Uterus (tissue), 4 donors: Measurements from ENCODE around the gene PRTFDC1. TPM values are rescaled to one million over a fixed set of nuclear protein-coding genes. Genes with fewer than 3 reads are reported as not detected.

Experiments used
- DNase-seq, 2 donors: peaks; one replicate each; pipeline ENCODE4 v3.0.0-alpha.2; 2019 to 2020
- H3K27ac ChIP-seq, 2 donors: fragments of 200-600 bp; sonication (generic); 1 replicate in 1 of 2; 2 replicates in 1 of 2; pipeline ENCODE4 v1.5.1; 2016 to 2018
- H3K27me3 ChIP-seq, 2 donors: fragments of 200-600 bp; sonication (generic); one replicate each; pipeline ENCODE4 v1.5.1; 2018 to 2019; ENCODE audit warnings: control low read depth in 1 of 2
- H3K36me3 ChIP-seq, 2 donors: fragments of 200-600 bp; sonication (generic); one replicate each; pipeline ENCODE4 v1.5.1; 2019; ENCODE audit warnings: control low read depth in 1 of 2
- H3K4me1 ChIP-seq, 2 donors: fragments of 200-600 bp; sonication (generic); one replicate each; pipeline ENCODE4 v1.5.1; 2018 to 2019; ENCODE audit warnings: control low read depth in 1 of 2
- H3K4me3 ChIP-seq, 2 donors: fragments of 200-600 bp; sonication (generic); 1 replicate in 1 of 2; 2 replicates in 1 of 2; pipeline ENCODE4 v1.5.1; 2018 to 2019; ENCODE audit warnings: mild to moderate bottlenecking in 1 of 2
- H3K9me3 ChIP-seq, 2 donors: fragments of 200-600 bp; sonication (generic); one replicate each; pipeline ENCODE4 v1.5.1; 2019; ENCODE audit warnings: control low read depth in 1 of 2
- POLR2A ChIP-seq, 2 donors: fragments of 450-650 bp; IDR thresholded peaks; one replicate each; pipeline ENCODE4 v1.6.1; 2016; ENCODE audit warnings: antibody characterized with exemption in 2 of 2, mild to moderate bottlenecking in 1 of 2, moderate library complexity in 1 of 2
- intact Hi-C: fragments of 100-400 bp; cut with DNase I; formaldehyde crosslinking; loops from one replicate; pipeline ENCODE4 v1.15.1; 2023; ENCODE audit warnings: low total_unique reads
- total RNA-seq, 4 donors: library from RNA; depleted of rRNA in 3 of 4; stranded (reverse); fragments of >200 nt in 3 of 4; gene quantifications; one replicate each; pipeline versions ENCODE4 v1.1.0 to v1.2.4, GENCODE V29; 2014 to 2023
- TF ChIP-seq, protein P1 (sequence below), 4 experiments: fragments of 200-600 bp in 2 of 4; fragments of 450-650 bp in 2 of 4; sonication (generic) in 2 of 4; IDR thresholded peaks; one replicate each; pipeline ENCODE4 v1.5.1; 2016 to 2019; ENCODE audit warnings: antibody characterized with exemption in 4 of 4, mild to moderate bottlenecking in 2 of 4, moderate library complexity in 1 of 4
- donor health status: DM: yes; HTN: yes; CAD: no.

PRTFDC1 gene
- total RNA-seq, 4 donors from 2014 or later: 1.3 to 38.7 (median 20.3) TPM

DNA sequence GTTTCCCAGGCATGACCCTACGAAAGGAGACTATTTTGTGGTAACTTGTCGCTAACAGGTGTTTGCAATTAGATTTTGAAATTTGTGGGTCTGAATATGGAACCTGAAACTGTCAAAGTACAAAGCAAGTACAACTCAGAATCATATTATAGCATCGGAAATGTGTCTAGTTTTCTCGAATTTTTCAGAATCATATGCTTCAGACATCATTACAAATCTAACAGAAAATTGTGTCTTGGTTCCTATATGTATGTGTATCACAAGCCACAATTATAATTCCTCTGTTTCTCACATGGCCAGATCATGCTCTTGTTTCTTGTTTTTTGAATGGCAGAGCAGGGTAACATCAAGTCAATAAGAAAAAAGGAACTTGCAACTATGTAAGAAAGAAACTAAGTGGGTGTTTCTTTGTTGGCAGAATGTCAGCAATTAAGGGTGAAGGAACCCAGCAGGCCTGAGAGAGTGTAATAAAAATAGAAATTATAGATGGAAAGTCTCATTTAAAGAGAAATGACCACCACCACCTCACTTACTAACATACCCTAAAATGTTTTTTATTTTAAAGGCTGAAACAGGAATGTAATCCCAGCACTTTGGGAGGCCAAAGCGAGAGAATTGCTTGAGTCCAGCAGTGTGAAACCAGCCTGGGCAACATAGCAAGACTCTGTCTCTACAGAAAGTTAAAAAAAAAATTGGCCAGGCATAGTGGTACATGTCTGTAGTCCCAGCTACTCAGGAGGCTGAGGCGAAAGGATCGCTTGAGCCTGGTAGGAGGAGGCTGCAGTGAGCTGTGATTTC is 51.3 kb downstream of the PRTFDC1 start:
- intact Hi-C loops: no loop called here
- peak overlapping the region; percentile 39 to 42 for H3K27ac ChIP-seq
- no peak overlapping the region for H3K4me3 ChIP-seq
- H3K4me1 ChIP-seq: peaks cover 0 to 16% of the 10 kb centered on the region in 2 donors
- H3K36me3 ChIP-seq: no peaks in the 10 kb centered on the region
- no peaks in the 10 kb centered on the region for H3K27me3 ChIP-seq
- DNase-seq: no peak
- H3K9me3 ChIP-seq: no peaks in the 10 kb centered on the region
- TF ChIP-seq, protein P1, sequence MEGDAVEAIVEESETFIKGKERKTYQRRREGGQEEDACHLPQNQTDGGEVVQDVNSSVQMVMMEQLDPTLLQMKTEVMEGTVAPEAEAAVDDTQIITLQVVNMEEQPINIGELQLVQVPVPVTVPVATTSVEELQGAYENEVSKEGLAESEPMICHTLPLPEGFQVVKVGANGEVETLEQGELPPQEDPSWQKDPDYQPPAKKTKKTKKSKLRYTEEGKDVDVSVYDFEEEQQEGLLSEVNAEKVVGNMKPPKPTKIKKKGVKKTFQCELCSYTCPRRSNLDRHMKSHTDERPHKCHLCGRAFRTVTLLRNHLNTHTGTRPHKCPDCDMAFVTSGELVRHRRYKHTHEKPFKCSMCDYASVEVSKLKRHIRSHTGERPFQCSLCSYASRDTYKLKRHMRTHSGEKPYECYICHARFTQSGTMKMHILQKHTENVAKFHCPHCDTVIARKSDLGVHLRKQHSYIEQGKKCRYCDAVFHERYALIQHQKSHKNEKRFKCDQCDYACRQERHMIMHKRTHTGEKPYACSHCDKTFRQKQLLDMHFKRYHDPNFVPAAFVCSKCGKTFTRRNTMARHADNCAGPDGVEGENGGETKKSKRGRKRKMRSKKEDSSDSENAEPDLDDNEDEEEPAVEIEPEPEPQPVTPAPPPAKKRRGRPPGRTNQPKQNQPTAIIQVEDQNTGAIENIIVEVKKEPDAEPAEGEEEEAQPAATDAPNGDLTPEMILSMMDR (IDR thresholded peaks at IDR 0.05): no peak
- TF ChIP-seq POLR2A (IDR thresholded peaks at IDR 0.05): no peak

DNA sequence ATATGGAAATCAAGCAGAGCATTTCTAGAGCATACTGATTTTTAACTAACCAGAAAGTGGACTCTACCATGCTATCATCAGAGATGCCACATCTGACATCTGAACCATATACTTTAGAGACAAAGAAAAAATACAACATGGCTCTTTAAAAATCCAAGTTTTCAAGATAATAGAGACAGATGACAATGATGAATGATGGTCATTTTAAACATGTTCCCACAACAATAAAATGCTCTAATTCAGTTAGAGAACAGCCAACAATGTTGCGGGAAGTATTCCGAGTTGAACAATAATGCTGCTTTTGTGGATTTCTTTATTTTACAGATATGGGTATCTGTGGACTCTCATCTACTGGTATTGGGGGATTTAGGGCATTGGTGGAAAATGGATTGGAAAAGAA is 52.8 kb downstream of the PRTFDC1 start:
- Histone ChIP-seq H3K9me3 (no peaks in the 10 kb centered on the region), H3K4me1 (peaks cover 0 to 16% of the 10 kb centered on the region in 2 donors), H3K36me3 (no peaks in the 10 kb centered on the region), H3K27ac (no peak overlapping the region), H3K4me3 (no peak overlapping the region), H3K27me3 (no peaks in the 10 kb centered on the region)
- no peak for DNase-seq
- intact Hi-C loops: no loop called here
- TF ChIP-seq POLR2A (IDR thresholded peaks at IDR 0.05): no peak
- TF ChIP-seq, protein P1 (IDR thresholded peaks at IDR 0.05): no peak

DNA sequence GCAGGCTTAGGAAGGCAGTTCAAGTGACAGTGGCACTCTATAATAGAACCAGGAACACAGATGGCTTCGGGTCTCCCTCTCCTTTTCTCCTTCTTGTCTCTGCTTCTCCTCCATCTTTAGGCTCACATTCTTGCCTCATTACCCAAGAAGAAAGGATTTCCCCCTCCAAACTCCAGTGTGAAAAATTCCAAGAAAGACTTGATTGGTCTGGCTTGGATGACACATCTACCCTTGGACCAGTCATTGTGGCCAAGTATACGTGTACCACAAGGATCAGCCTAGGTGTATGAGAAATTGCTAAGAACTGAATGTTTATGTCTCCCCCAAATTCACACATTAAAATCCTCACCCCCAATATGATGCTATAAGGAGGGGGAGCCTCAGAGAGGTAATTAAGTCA is 53.9 kb downstream of the PRTFDC1 start:
- no peak for DNase-seq
- no peak overlapping the region for H3K4me3 ChIP-seq
- H3K27ac ChIP-seq: no peak overlapping the region
- no peaks in the 10 kb centered on the region for H3K9me3 ChIP-seq
- intact Hi-C loops: no loop called here
- peaks cover 0 to 16% of the 10 kb centered on the region in 2 donors for H3K4me1 ChIP-seq
- H3K27me3 ChIP-seq: no peaks in the 10 kb centered on the region
- H3K36me3 ChIP-seq: no peaks in the 10 kb centered on the region
- TF ChIP-seq, protein P1 (IDR thresholded peaks at IDR 0.05): no peak
- TF ChIP-seq POLR2A (IDR thresholded peaks at IDR 0.05): no peak

DNA sequence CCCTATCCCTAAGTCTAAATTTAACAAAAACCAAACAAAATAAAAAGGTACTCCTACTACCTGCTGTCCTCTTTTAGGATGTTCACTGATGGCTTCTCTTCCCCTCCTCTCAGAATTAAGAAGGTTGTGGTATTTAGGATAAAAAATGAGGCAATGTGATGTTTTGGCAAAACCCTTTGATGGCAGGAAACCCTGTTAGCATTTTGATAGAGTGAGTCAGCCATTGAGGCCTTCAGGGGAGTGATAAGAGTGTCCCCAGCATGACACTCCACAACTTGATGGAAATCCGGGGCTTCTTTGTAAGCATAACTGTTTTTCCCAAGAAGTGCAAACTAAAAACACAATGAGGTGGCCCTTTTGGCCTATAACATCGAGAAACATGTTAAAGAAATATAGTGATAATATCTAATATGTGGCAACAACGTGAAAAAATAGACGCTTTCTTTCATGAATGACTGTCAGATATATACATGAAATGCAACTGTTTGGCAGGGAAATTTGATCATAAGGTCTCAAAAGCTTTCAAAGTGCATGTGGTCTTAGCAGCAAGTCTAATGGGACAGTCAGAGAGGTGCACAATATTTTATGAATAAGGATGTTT is 55.0 kb downstream of the PRTFDC1 start:
- TF ChIP-seq, protein P1 (IDR thresholded peaks at IDR 0.05): no peak
- no peak for TF ChIP-seq POLR2A (IDR thresholded peaks at IDR 0.05)
- Histone ChIP-seq H3K4me3 (no peak overlapping the region), H3K9me3 (no peaks in the 10 kb centered on the region), H3K36me3 (no peaks in the 10 kb centered on the region), H3K27ac (no peak overlapping the region), H3K27me3 (no peaks in the 10 kb centered on the region), H3K4me1 (peaks cover 0 to 12% of the 10 kb centered on the region in 2 donors)
- intact Hi-C loops: no loop called here
- no peak for DNase-seq

DNA sequence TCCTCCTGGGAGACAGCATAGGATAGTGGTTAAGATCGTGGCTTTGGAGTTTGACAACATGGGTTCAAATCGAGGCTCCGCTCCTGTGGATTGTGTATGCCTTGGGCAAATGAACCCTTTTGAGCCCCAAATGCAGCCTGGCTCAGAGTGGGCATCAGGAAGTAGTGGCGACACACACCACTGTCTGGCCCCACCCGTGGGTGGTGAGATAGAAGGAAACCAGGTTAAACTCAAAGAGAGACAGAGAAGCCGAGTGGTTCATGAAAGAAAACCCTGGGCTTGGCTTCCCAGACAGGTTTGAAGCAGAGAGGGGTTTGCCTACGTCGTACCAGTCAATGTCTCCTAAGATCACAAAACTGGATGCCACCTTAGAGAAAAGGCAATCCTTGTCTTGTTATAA is 57.7 kb downstream of the PRTFDC1 start:
- intact Hi-C loops: no loop called here
- H3K27me3 ChIP-seq: no peaks in the 10 kb centered on the region
- H3K9me3 ChIP-seq: no peaks in the 10 kb centered on the region
- no peak for DNase-seq
- no peaks in the 10 kb centered on the region for H3K4me1 ChIP-seq
- TF ChIP-seq, protein P1 (IDR thresholded peaks at IDR 0.05): no peak
- TF ChIP-seq POLR2A (IDR thresholded peaks at IDR 0.05): no peak
- no peak overlapping the region for H3K27ac ChIP-seq
- H3K36me3 ChIP-seq: no peaks in the 10 kb centered on the region
- no peak overlapping the region for H3K4me3 ChIP-seq
